Loucy (cell line): ENCODE results near the gene CBX3.

Experiments
- H2AFZ ChIP-seq: fragments of 200-600 bp; sonication (generic); 2 replicates; pipeline ENCODE4 v1.6.0; 2016; ENCODE audit warnings: antibody characterized with exemption, mild to moderate bottlenecking, low read length, moderate library complexity
- H3F3A ChIP-seq: fragments of 200-600 bp; 2 replicates; pipeline ENCODE4 v1.6.0; 2016; ENCODE audit warnings: antibody characterized with exemption, low read depth, mild to moderate bottlenecking
- H3K27me3 ChIP-seq: fragments of 200-600 bp; sonication (generic); 2 replicates; pipeline ENCODE4 v1.6.1; 2014; ENCODE audit warnings: low read length, mild to moderate bottlenecking; ENCODE audit not compliant: insufficient read depth, poor library complexity, severe bottlenecking
- H3K36me3 ChIP-seq: fragments of 200-600 bp; sonication (generic); 2 replicates; pipeline ENCODE4 v1.6.1; 2016; ENCODE audit warnings: low read length; ENCODE audit not compliant: insufficient read depth
- H3K4me1 ChIP-seq: fragments of 200-600 bp; sonication (generic); 2 replicates; pipeline ENCODE4 v1.5.1; 2014; ENCODE audit warnings: low read length, mild to moderate bottlenecking; ENCODE audit not compliant: insufficient read depth, poor library complexity, severe bottlenecking
- H3K4me2 ChIP-seq: fragments of 200-600 bp; sonication (generic); 2 replicates; pipeline ENCODE4 v1.6.0; 2014; ENCODE audit warnings: antibody characterized with exemption, low read length, low read depth, mild to moderate bottlenecking; ENCODE audit not compliant: poor library complexity, severe bottlenecking
- H3K4me3 ChIP-seq: fragments of 200-600 bp; sonication (generic); 2 replicates; pipeline ENCODE4 v1.5.1; 2014; ENCODE audit warnings: low read length, mild to moderate bottlenecking, mixed read lengths; ENCODE audit not compliant: poor library complexity, severe bottlenecking
- H3K79me2 ChIP-seq: fragments of 200-600 bp; sonication (generic); 2 replicates; pipeline ENCODE4 v1.6.1; 2014; ENCODE audit warnings: low read length; ENCODE audit not compliant: insufficient read depth
- H3K9ac ChIP-seq: fragments of 200-600 bp; sonication (generic); 2 replicates; pipeline ENCODE4 v1.6.0; 2014; ENCODE audit warnings: mild to moderate bottlenecking, low read depth, low read length, moderate library complexity; ENCODE audit not compliant: poor library complexity, severe bottlenecking
- H3K9me2 ChIP-seq: fragments of 200-600 bp; sonication (generic); replicated peaks from 2 replicates; pipeline ENCODE4 v1.6.1; 2016; ENCODE audit warnings: low read depth, low read length, mixed read lengths
- H3K9me3 ChIP-seq: fragments of 200-600 bp; sonication (generic); 2 replicates; pipeline ENCODE4 v1.6.1; 2014; ENCODE audit warnings: mild to moderate bottlenecking, antibody characterized with exemption, low read length, low read depth; ENCODE audit not compliant: insufficient read depth
- H4K20me1 ChIP-seq: fragments of 200-600 bp; sonication (generic); 2 replicates; pipeline ENCODE4 v1.6.0; 2014; ENCODE audit warnings: antibody characterized with exemption, low read length, mild to moderate bottlenecking; ENCODE audit not compliant: insufficient read depth, poor library complexity, severe bottlenecking
- EZH2phosphoT487 ChIP-seq: fragments of 200-600 bp; IDR thresholded peaks from 2 replicates; pipeline ENCODE4 v1.6.1; 2018; ENCODE audit warnings: antibody characterized with exemption, mild to moderate bottlenecking, moderate library complexity, borderline replicate concordance
- TF ChIP-seq, protein P1 (sequence below): fragments of 200-600 bp; sonication (generic); conservative IDR thresholded peaks from 2 replicates; pipeline ENCODE4 v1.5.1; 2014; ENCODE audit warnings: mild to moderate bottlenecking, antibody characterized with exemption, low read length

CBX3 gene

DNA sequence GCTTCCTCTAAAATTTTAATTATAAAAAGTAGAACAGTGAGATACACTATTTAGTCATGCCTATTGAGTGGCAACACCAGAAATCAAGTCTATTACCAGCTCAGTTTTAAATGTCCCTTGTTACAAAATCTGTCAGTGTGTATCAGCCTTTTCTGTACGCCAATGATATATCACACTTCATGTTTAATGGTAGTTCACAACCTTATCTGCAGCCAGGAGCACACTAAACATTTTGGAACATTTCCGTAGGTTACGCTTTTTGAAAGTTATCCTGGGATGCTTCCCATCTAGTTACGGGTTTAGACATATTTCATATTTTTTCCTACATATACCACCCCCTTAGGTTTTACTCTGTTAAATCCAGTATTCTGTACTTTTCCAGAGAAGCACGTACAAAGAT, 6.4 kb upstream of the CBX3 start:
- Histone ChIP-seq H3K4me2 (peak overlapping the region; percentile 96), H3K4me1 (peaks cover 59% of the 10 kb centered on the region), H3K4me3 (peak overlapping the region; percentile 93), H4K20me1 (peaks cover 98% of the 10 kb centered on the region), H3K9me3 (no peaks in the 10 kb centered on the region), H3K9ac (peak overlapping the region; percentile 99), H2AFZ (no peak overlapping the region), H3K9me2 (no peaks in the 10 kb centered on the region), H3F3A (no peaks in the 10 kb centered on the region; the same call in 1 of the 2 replicates), H3K36me3 (peaks cover 91% of the 10 kb centered on the region), H3K27me3 (peaks cover 21% of the 10 kb centered on the region), H3K79me2 (peaks cover 100% of the 10 kb centered on the region)
- TF ChIP-seq, protein P1, sequence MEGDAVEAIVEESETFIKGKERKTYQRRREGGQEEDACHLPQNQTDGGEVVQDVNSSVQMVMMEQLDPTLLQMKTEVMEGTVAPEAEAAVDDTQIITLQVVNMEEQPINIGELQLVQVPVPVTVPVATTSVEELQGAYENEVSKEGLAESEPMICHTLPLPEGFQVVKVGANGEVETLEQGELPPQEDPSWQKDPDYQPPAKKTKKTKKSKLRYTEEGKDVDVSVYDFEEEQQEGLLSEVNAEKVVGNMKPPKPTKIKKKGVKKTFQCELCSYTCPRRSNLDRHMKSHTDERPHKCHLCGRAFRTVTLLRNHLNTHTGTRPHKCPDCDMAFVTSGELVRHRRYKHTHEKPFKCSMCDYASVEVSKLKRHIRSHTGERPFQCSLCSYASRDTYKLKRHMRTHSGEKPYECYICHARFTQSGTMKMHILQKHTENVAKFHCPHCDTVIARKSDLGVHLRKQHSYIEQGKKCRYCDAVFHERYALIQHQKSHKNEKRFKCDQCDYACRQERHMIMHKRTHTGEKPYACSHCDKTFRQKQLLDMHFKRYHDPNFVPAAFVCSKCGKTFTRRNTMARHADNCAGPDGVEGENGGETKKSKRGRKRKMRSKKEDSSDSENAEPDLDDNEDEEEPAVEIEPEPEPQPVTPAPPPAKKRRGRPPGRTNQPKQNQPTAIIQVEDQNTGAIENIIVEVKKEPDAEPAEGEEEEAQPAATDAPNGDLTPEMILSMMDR, result no peak
- TF ChIP-seq EZH2phosphoT487, result no peak

DNA sequence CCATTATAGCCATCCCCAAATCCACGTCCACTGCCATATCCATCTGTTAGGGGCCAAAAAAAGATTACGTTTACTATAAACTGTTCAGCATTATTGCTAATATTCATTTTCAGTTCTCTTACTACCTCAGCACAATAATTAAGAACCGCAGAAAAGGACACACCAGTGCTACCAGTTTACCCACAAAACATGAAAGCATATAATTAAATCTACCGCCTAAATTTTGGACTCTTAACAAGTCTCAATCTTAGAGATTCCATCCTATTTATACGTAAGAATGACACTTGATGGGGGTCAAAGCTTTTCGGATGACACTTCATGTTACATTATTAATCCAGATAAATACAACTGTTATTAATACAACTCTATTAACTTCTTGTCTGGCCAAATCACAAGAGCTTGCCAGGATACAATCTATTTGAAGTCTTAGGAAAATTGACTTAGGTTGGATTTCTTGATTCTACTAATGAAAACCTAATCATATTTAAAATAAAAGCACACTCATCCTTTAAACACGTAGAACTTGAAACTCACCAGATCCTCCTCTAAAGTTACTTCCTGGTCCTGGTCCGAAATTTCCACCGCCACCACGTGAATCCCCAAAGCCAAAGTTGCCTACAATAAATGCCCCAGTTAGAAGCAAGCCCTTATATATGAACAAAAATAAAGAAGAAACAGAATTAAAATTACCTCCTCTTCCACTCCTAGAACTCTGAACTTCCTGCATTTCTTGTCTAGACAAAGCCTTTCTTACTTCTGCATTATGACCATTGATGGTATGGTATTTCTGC, 5.5 kb upstream of the CBX3 start:
- Histone ChIP-seq H3K9me3 (no peaks in the 10 kb centered on the region), H3K9ac (peak overlapping the region; percentile 99), H4K20me1 (peaks cover 92% of the 10 kb centered on the region), H3K27me3 (peaks cover 21% of the 10 kb centered on the region), H3K79me2 (peaks cover 95% of the 10 kb centered on the region), H3K4me2 (peak overlapping the region; percentile 96), H3K9me2 (no peaks in the 10 kb centered on the region), H3K4me3 (peak overlapping the region; percentile 93), H3K36me3 (peaks cover 82% of the 10 kb centered on the region), H2AFZ (no peak overlapping the region), H3F3A (peaks cover 2% of the 10 kb centered on the region), H3K4me1 (peaks cover 59% of the 10 kb centered on the region)
- TF ChIP-seq, protein P1, result no peak

DNA sequence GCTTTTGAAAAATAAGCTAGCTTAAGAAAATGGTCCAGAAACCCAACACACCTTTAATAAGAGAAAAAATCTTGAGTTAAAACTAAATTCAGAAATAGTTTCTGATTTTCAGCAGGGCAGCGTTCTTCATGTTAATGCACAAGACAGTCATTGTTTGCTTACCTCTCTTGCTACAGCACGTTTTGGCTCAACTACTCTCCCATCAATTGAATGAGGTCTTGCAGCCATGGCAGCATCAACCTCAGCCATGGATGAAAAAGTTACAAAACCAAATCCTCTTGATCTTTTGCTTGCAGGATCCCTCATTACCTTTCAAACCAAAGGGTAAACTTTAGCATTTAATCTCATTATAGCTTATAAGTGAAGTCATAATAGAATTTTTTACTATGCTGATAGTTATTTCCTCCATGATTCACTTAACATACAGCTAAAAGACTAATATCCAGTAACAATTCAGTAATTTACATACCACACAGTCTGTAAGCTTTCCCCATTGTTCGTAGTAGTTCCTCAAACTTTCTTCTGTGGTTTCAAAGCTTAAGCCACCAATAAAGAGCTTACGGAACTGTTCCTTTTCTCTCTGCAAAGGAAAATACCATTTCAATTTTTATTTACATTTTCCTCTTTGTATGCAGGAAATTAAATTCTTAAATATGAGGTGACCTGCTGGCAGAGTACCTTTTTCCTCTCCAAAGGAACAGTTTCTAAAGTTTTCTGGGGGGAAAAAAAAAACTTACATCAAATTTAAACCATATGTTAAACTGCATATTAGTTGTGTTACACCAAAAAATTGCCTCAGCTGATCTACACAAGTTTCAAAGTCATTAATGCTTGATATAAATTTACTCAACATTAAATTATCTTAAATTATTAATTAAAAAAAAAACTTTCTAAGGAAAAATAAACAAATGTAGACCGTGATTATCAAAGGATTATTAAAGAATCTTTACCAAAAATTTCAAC, 4.1 kb upstream of the CBX3 start:
- peak overlapping the region; percentile 99 for H3K9ac ChIP-seq
- H3K36me3 ChIP-seq, result peaks cover 69% of the 10 kb centered on the region
- peaks cover 21% of the 10 kb centered on the region for H3K27me3 ChIP-seq
- H3K4me3 ChIP-seq, result peak overlapping the region; percentile 93
- H3F3A ChIP-seq, result peaks cover 5% of the 10 kb centered on the region
- H4K20me1 ChIP-seq, result peaks cover 81% of the 10 kb centered on the region
- H3K4me1 ChIP-seq, result peaks cover 46% of the 10 kb centered on the region
- H3K9me3 ChIP-seq, result no peaks in the 10 kb centered on the region
- TF ChIP-seq, protein P1, result no peak
- TF ChIP-seq EZH2phosphoT487, result no peak
- peak overlapping the region; percentile 96 for H3K4me2 ChIP-seq
- no peaks in the 10 kb centered on the region for H3K9me2 ChIP-seq
- no peak overlapping the region for H2AFZ ChIP-seq
- peaks cover 89% of the 10 kb centered on the region for H3K79me2 ChIP-seq
